Bronchial epithelial cell (primary cell): Measurements from ENCODE around the gene LAMTOR2. TPM values are rescaled to one million over a fixed set of nuclear protein-coding genes. Genes with fewer than 3 reads are reported as not detected.

Experiments used
- DNase-seq: peaks from one replicate; pipeline ENCODE4 v3.0.0-alpha.2; 2010; ENCODE audit warnings: low read depth
- FAIRE-seq: peaks from 2 replicates; lab custom pipeline; 2011; peaks lifted over from hg19 to GRCh38; lab: Jason Lieb, UNC
- H3K27me3 ChIP-seq: 2 replicates; pipeline ENCODE4 v1.5.1; 2011; ENCODE audit warnings: low read length; ENCODE audit not compliant: control insufficient read depth, insufficient read depth
- H3K36me3 ChIP-seq: 2 replicates; pipeline ENCODE4 v1.5.1; 2011; ENCODE audit warnings: low read length; ENCODE audit not compliant: control insufficient read depth, insufficient read depth
- H3K4me3 ChIP-seq: 2 replicates; pipeline ENCODE4 v1.5.1; 2011; ENCODE audit warnings: mild to moderate bottlenecking, low read depth, low read length, control low read depth
- total RNA-seq: library from RNA; depleted of rRNA; stranded (reverse); fragments of >200 nt; gene quantifications from 2 replicates; pipeline ENCODE4 v1.2.1, GENCODE V29; 2014
- TF ChIP-seq, protein P1 (sequence below): IDR thresholded peaks from 2 replicates; pipeline ENCODE4 v1.5.1; 2011; ENCODE audit warnings: mild to moderate bottlenecking, moderate library complexity, low read length, control low read depth, inconsistent platforms; ENCODE audit not compliant: insufficient read depth, severe bottlenecking

Gene LAMTOR2
- total RNA-seq, 1 donor from 2014 or later, result 46.6 TPM

DNA sequence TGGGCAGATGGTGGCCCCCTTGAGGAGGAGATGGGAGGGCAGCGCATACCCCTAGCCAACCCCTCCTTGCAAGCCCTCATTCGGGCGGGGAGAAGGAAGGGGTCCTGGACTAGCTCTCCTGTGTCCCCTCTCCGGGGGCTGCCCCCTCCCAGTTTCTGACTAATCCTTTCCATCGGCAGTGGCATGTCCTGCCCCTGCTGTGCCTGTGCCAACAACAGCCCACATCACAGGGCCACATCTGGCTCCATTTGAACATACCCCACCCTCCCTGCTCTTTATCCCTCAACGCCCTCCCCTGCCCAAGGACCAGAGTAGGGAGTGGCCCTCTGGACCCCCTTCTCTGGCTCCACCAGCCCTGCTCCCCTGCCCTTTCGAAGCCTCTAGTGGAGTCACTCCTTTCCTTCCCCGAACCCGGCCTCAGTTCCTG is 49.0 kb downstream of the LAMTOR2 start:
- peak; percentile 62 for DNase-seq
- TF ChIP-seq, protein P1, sequence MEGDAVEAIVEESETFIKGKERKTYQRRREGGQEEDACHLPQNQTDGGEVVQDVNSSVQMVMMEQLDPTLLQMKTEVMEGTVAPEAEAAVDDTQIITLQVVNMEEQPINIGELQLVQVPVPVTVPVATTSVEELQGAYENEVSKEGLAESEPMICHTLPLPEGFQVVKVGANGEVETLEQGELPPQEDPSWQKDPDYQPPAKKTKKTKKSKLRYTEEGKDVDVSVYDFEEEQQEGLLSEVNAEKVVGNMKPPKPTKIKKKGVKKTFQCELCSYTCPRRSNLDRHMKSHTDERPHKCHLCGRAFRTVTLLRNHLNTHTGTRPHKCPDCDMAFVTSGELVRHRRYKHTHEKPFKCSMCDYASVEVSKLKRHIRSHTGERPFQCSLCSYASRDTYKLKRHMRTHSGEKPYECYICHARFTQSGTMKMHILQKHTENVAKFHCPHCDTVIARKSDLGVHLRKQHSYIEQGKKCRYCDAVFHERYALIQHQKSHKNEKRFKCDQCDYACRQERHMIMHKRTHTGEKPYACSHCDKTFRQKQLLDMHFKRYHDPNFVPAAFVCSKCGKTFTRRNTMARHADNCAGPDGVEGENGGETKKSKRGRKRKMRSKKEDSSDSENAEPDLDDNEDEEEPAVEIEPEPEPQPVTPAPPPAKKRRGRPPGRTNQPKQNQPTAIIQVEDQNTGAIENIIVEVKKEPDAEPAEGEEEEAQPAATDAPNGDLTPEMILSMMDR, result no peak

DNA sequence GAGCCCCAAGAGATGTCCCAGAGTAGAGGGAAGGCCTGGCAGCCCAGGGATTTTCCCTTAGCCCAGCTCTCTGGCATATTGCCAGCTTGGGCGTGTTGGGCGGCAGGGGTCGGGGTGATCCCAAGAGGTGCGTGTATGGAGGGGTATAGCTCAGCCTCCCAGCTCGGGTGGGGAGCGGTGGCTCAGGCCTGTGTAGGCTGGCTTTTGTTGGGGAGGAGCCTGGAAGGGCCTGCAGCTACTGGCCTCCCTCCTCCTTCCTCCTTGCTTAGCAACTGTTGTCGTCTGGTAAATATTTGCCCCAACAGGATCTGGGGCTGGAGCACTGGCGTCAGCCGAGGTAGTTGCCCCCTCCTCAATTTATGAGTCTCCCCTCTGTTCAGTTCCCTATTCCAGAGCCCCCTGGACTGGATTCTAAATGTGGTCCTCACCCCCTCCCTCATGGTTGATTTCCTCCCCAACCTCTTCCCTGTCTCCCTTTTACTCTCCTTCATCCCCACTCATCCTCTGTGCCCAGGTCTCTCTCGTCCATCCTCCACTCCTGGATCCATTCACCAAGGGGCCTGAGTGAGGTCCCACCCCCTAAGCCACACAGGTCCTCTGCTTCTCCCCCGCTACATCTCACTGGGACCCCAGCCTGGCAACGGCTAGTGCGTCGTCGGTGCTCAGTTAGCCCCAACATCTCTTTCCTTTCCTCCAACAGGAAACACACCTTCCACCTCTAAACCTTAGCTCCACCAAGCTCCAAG is 49.7 kb downstream of the LAMTOR2 start:
- TF ChIP-seq, protein P1, result no peak
- no peak for FAIRE-seq
- Histone ChIP-seq H3K27me3 (no peaks in the 10 kb centered on the region), H3K36me3 (no peaks in the 10 kb centered on the region), H3K4me3 (no peak overlapping the region)
- DNase-seq, result peak; percentile 95

More for the DNA sequence above, 49.0 kb downstream of the LAMTOR2 start:
- no peak for FAIRE-seq
- Histone ChIP-seq H3K27me3 (no peaks in the 10 kb centered on the region), H3K4me3 (no peak overlapping the region), H3K36me3 (no peaks in the 10 kb centered on the region)

DNA sequence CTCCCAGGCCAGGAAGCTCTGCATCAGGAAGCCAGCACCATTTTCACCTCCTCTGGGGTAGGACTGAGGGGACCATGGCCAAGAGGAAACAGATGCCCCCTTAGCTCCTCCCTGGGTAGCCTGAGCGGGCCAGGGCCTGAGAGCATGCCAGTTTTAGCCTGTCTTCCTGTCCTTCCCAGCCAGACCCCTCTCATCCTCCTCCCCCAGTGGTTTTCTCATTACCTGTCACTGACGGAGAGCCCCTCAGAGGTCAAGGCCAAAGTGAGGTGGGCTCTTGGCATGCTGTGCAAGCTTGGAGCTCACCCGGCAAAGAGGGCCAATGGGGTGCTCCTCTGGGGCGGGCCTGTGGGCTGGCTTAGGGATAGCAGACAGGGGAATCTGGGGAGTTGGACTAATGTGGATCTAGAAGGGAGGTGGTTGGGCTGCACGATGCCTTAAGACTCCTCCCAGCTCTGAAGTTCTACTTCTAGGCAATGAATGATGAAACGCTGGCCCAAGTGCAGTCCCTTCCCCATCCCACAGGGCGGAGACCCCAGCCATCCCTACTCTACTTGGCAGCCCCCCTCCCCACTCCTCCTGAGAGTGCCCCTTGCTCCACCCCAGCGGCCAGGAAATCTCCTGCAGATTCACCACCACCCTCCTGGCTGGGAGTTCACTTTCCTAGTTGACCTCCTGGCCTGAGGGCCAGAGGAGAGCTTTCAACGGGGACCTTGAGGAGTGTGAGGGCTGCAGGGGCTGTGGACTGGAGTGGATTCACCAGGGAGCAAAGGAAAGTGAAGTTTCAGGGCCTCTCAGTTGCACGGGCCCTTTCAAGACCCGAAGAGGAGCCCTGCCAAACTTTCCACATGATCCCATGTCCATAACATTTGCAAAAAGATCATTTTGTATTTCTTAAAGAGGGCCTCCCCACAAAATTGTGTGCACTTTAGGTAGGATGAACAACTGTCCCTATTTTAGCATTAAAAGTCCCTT is 50.6 kb downstream of the LAMTOR2 start:
- H3K36me3 ChIP-seq, result no peaks in the 10 kb centered on the region
- H3K27me3 ChIP-seq, result no peaks in the 10 kb centered on the region
- FAIRE-seq (no peak), DNase-seq (peak; percentile 43)
- no peak overlapping the region for H3K4me3 ChIP-seq
- TF ChIP-seq, protein P1, result no peak

- no peak for FAIRE-seq
- Histone ChIP-seq H3K27me3 (no peaks in the 10 kb centered on the region), H3K36me3 (no peaks in the 10 kb centered on the region), H3K4me3 (no peak overlapping the region)
- TF ChIP-seq, protein P1, result no peak
- peak; percentile 29 for DNase-seq
Observed at GRCh38 chr1:156106624-156107488, 52.3 kb downstream of the LAMTOR2 start.

DNA sequence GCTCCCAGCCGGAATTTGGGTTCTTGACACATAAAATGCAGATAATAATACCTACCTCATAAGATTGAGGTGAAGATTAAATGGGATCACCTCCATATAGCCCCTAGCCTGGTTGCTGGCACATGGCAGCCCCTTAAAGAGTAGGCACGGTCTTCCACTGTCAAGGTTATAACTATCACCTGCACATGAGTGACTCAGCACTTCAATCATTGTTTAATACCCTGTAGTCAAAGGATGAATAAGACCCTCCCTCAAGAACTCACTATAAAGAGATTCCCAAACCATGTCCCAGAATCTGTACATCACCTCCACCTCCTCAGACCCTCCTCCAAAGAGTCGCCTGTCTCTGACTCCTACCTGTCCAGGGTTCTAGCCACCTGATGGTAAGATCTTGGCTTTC is 53.5 kb downstream of the LAMTOR2 start:
- DNase-seq, result no peak
- no peaks in the 10 kb centered on the region for H3K27me3 ChIP-seq
- no peak overlapping the region for H3K4me3 ChIP-seq
- FAIRE-seq, result no peak
- no peaks in the 10 kb centered on the region for H3K36me3 ChIP-seq
- TF ChIP-seq, protein P1, result no peak

Other genes starting within 250 kb of the LAMTOR2 start
- gene GON4L, start 197.6 kb upstream of the LAMTOR2 start, total RNA-seq, result 20.1 and 20.5 TPM in 2 replicates
- 0.26 and 0.77 TPM in 2 replicates for gene SYT11, start 195.2 kb upstream of the LAMTOR2 start, total RNA-seq
- gene RIT1, start 143.4 kb upstream of the LAMTOR2 start, total RNA-seq, result 49.8 and 66.6 TPM in 2 replicates
- gene KHDC4, start 120.4 kb upstream of the LAMTOR2 start, total RNA-seq, result 20.3 and 30.3 TPM in 2 replicates
- gene RXFP4, start 113.1 kb upstream of the LAMTOR2 start, total RNA-seq, result not detected in 2 replicates
- gene ARHGEF2, start 76.2 kb upstream of the LAMTOR2 start, total RNA-seq, result 57.1 and 79.2 TPM in 2 replicates
- 225 and 564 TPM in 2 replicates for gene SSR2, start 33.8 kb upstream of the LAMTOR2 start, total RNA-seq
- gene UBQLN4, start 984 bp upstream of the LAMTOR2 start, total RNA-seq, result 13.7 and 17.4 TPM in 2 replicates
- gene RAB25, start 6.4 kb downstream of the LAMTOR2 start, total RNA-seq, result 30.3 and 83.7 TPM in 2 replicates
- gene MEX3A, start 27.7 kb downstream of the LAMTOR2 start, total RNA-seq, result 0.13 and 0.53 TPM in 2 replicates
- 561 and 638 TPM in 2 replicates for gene LMNA, start 59.9 kb downstream of the LAMTOR2 start, total RNA-seq
- 1.8 and 16.9 TPM in 2 replicates for gene SEMA4A, start 98.8 kb downstream of the LAMTOR2 start, total RNA-seq
- gene SLC25A44, start 139.3 kb downstream of the LAMTOR2 start, total RNA-seq, result 5.8 and 7.4 TPM in 2 replicates
- 55.3 and 55.9 TPM in 2 replicates for gene PMF1, start 158.2 kb downstream of the LAMTOR2 start, total RNA-seq
- 0.51 TPM in 1 of 2 replicates, not detected in the other for gene BGLAP, start 187.4 kb downstream of the LAMTOR2 start, total RNA-seq
- gene PAQR6, start 193.3 kb downstream of the LAMTOR2 start, total RNA-seq, result 0.26 and 1.3 TPM in 2 replicates
- 57.4 and 67.0 TPM in 2 replicates for gene SMG5, start 228.0 kb downstream of the LAMTOR2 start, total RNA-seq
- 7.1 and 30.7 TPM in 2 replicates for gene TMEM79, start 229.5 kb downstream of the LAMTOR2 start, total RNA-seq
- gene GLMP, start 240.9 kb downstream of the LAMTOR2 start, total RNA-seq, result 26.9 and 34.2 TPM in 2 replicates
- 0.26 and 0.77 TPM in 2 replicates for gene VHLL, start 244.5 kb downstream of the LAMTOR2 start, total RNA-seq